SK-N-SH (cell line): ENCODE results near the gene RB1. TPM values are rescaled to one million over a fixed set of nuclear protein-coding genes. Genes with fewer than 3 reads are reported as not detected.

Experiments used
- CTCF ChIA-PET: fragments of 300-600, 350-600 bp; formaldehyde crosslinking; extraction: SDS; loops from one replicate; lab custom pipeline; 2021; lab: Yijun Ruan, JAX
- POLR2A ChIA-PET: fragments of 350-600 bp; sonication (Branson Sonifier 250); formaldehyde crosslinking; extraction: SDS; loops from one replicate; lab custom pipeline; 2020; ENCODE audit warnings: antibody characterized with exemption, inconsistent platforms; lab: Yijun Ruan, JAX
- DNase-seq: peaks from one replicate; pipeline ENCODE4 v3.0.0; 2012
- H2AFZ ChIP-seq: fragments of 200-600 bp; sonication (generic); 2 replicates; pipeline ENCODE4 v1.8.1; 2016; ENCODE audit warnings: antibody characterized with exemption, mild to moderate bottlenecking, low read depth
- H3F3A ChIP-seq: fragments of 200-600 bp; sonication (generic); replicated peaks from 2 replicates; pipeline ENCODE3; 2016; ENCODE audit warnings: antibody characterized with exemption, mild to moderate bottlenecking; ENCODE audit not compliant: insufficient read depth
- H3K27ac ChIP-seq, 2 experiments: fragments of 200-500 bp in 1 of 2; fragments of 200-600 bp in 1 of 2; sonication (Bioruptor generic) in 1 of 2; sonication (generic), shearing (Covaris generic) in 1 of 2; 2 replicates each; pipeline versions ENCODE4 v1.5.1 to v1.6.1; 2014 to 2016; ENCODE audit warnings: low read depth in 2 of 2, inconsistent platforms in 1 of 2, low read length in 1 of 2, mild to moderate bottlenecking in 1 of 2, mixed read lengths in 1 of 2
- H3K27me3 ChIP-seq: fragments of 200-600 bp; sonication (generic), shearing (Covaris generic); 2 replicates; pipeline ENCODE4 v1.6.1; 2016; ENCODE audit warnings: mixed run types; ENCODE audit not compliant: insufficient read depth
- H3K36me3 ChIP-seq, 2 experiments: fragments of 200-500 bp in 1 of 2; fragments of 200-600 bp in 1 of 2; sonication (Bioruptor generic) in 1 of 2; sonication (generic) in 1 of 2; replicated peaks in 1 of 2; 2 replicates each; pipeline versions ENCODE3 to v1.5.1; 2014 to 2016; ENCODE audit warnings: low read length in 1 of 2, mild to moderate bottlenecking in 1 of 2; ENCODE audit not compliant: insufficient read depth in 2 of 2, control insufficient read depth in 1 of 2
- H3K4me1 ChIP-seq, 2 experiments: fragments of 200-500 bp in 1 of 2; fragments of 200-600 bp in 1 of 2; sonication (Bioruptor generic) in 1 of 2; sonication (generic), shearing (Covaris generic) in 1 of 2; 2 replicates each; pipeline versions ENCODE4 v1.5.1 to v1.6.1; 2014 to 2016; ENCODE audit warnings: low read depth in 1 of 2, low read length in 1 of 2, mixed run types in 1 of 2; ENCODE audit not compliant: insufficient read depth in 2 of 2, control insufficient read depth in 1 of 2
- H3K4me2 ChIP-seq: fragments of 200-600 bp; sonication (generic), shearing (Covaris generic); 2 replicates; pipeline ENCODE4 v1.6.1; 2017; ENCODE audit warnings: mixed run types
- H3K4me3 ChIP-seq, 2 experiments: fragments of 200-500 bp in 1 of 2; fragments of 200-600 bp in 1 of 2; sonication (Bioruptor generic) in 1 of 2; sonication (generic), shearing (Covaris generic) in 1 of 2; 2 replicates each; pipeline versions ENCODE4 v1.5.1 to v1.8.1; 2014 to 2016; ENCODE audit warnings: low read depth in 2 of 2, inconsistent platforms in 1 of 2, low read length in 1 of 2, mild to moderate bottlenecking in 1 of 2, mixed read lengths in 1 of 2, moderate library complexity in 1 of 2
- H3K79me2 ChIP-seq: fragments of 200-600 bp; sonication (generic); 2 replicates; pipeline ENCODE4 v1.8.1; 2017; ENCODE audit warnings: mild to moderate bottlenecking; ENCODE audit not compliant: insufficient read depth
- H3K9ac ChIP-seq: fragments of 200-600 bp; sonication (generic); 2 replicates; pipeline ENCODE4 v1.6.1; 2017; ENCODE audit warnings: mixed run types
- H3K9me2 ChIP-seq: fragments of 200-600 bp; sonication (generic); 2 replicates; pipeline ENCODE4 v1.6.1; 2017; ENCODE audit warnings: mixed run types
- H3K9me3 ChIP-seq: fragments of 200-600 bp; sonication (generic); 2 replicates; pipeline ENCODE4 v1.6.1; 2017; ENCODE audit warnings: mixed run types, mild to moderate bottlenecking, moderate library complexity
- H4K20me1 ChIP-seq: fragments of 200-600 bp; sonication (generic); 2 replicates; pipeline ENCODE4 v1.6.1; 2017; ENCODE audit warnings: mild to moderate bottlenecking, mixed run types; ENCODE audit not compliant: insufficient read depth
- CHD2 ChIP-seq: fragments of 150-350 bp; IDR thresholded peaks from 2 replicates; pipeline ENCODE4 v1.6.1; 2018; ENCODE audit warnings: low read length; ENCODE audit not compliant: partially characterized antibody
- CTCF ChIP-seq: fragments of 200-600 bp; sonication (generic); IDR thresholded peaks from 2 replicates; pipeline ENCODE4 v1.6.1; 2017; ENCODE audit warnings: antibody characterized with exemption, mild to moderate bottlenecking, moderate library complexity
- EP300 ChIP-seq, 2 experiments: IDR thresholded peaks; 2 replicates each; pipeline versions ENCODE4 v1.4.0 to v1.6.1; 2012; ENCODE audit warnings: borderline replicate concordance in 1 of 2, low read depth in 1 of 2, low read length in 1 of 2
- EZH2phosphoT487 ChIP-seq: fragments of 200-600 bp; sonication (generic); IDR thresholded peaks from 2 replicates; pipeline ENCODE4 v1.6.1; 2017; ENCODE audit warnings: low read depth, mixed run types, mild to moderate bottlenecking, antibody characterized with exemption, moderate library complexity, borderline replicate concordance
- FOXJ3 ChIP-seq: sonication (generic); formaldehyde crosslinking; IDR thresholded peaks from 2 replicates; pipeline ENCODE4 v1.5.1; 2020; ENCODE audit warnings: mild to moderate bottlenecking, missing genetic modification reagents
- FOXM1 ChIP-seq: IDR thresholded peaks from 2 replicates; pipeline ENCODE4 v1.4.0; 2012; ENCODE audit warnings: low read depth, mild to moderate bottlenecking
- JUND ChIP-seq: IDR thresholded peaks from 2 replicates; pipeline ENCODE4 v1.4.0; 2012
- MXI1 ChIP-seq: IDR thresholded peaks from 2 replicates; pipeline ENCODE4 v1.6.1; 2012; ENCODE audit warnings: mild to moderate bottlenecking, low read depth, low read length, improper control_type of control experiment
- NFIC ChIP-seq: IDR thresholded peaks from 2 replicates; pipeline ENCODE4 v1.4.0; 2012; ENCODE audit warnings: borderline replicate concordance
- NRF1 ChIP-seq: IDR thresholded peaks from 2 replicates; pipeline ENCODE4 v1.6.1; 2012; ENCODE audit warnings: low read depth, mild to moderate bottlenecking, low read length
- PBX3 ChIP-seq: IDR thresholded peaks from 2 replicates; pipeline ENCODE4; 2012
- POLR2AphosphoS5 ChIP-seq: IDR thresholded peaks from 2 replicates; pipeline ENCODE4 v1.6.1; 2012; ENCODE audit warnings: low read depth, low read length
- RAD21 ChIP-seq: IDR thresholded peaks from 2 replicates; pipeline ENCODE4 v1.6.1; 2012; ENCODE audit warnings: mild to moderate bottlenecking, low read length
- SIN3A ChIP-seq: IDR thresholded peaks from 2 replicates; pipeline ENCODE4 v1.6.1; 2012; ENCODE audit warnings: low read depth, mild to moderate bottlenecking, low read length, moderate library complexity, borderline replicate concordance
- SMC3 ChIP-seq: IDR thresholded peaks from 2 replicates; pipeline ENCODE4 v1.6.1; 2012; ENCODE audit warnings: low read depth, low read length, improper control_type of control experiment
- TAF1 ChIP-seq: IDR thresholded peaks from 2 replicates; pipeline ENCODE4 v1.6.1; 2012; ENCODE audit warnings: low read depth, mild to moderate bottlenecking, low read length, moderate library complexity, borderline replicate concordance
- TCF12 ChIP-seq: IDR thresholded peaks from 2 replicates; pipeline ENCODE4 v1.4.0; 2012
- USF1 ChIP-seq: IDR thresholded peaks from 2 replicates; pipeline ENCODE4 v1.4.0; 2012; ENCODE audit warnings: low read depth, borderline replicate concordance
- ZBTB33 ChIP-seq: IDR thresholded peaks from 2 replicates; pipeline ENCODE4 v1.4.0; 2012; ENCODE audit warnings: low read depth, borderline replicate concordance
- WGBS: methylation state at CpG from one replicate; pipeline ENCODE4 v1.1.6; 2017; ENCODE audit warnings: low lambda C conversion rate; 5-methylcytosine and 5-hydroxymethylcytosine counted together
- polyA plus RNA-seq, 3 experiments: library from polyadenylated mRNA; depleted of rRNA; stranded (reverse); fragments of >200 nt; gene quantifications; 2 replicates each; pipeline ENCODE4 v1.2.3, GENCODE V29; 2012

RB1 gene
- polyA plus RNA-seq, 1 of the 3 experiments (the other 2 are of a cell fraction), result 11.5 TPM

- H4K20me1 ChIP-seq, result no peaks in the 10 kb centered on the region
- no peak overlapping the region for H3K4me2 ChIP-seq
- no peaks in the 10 kb centered on the region for H3K9me2 ChIP-seq
- DNase-seq, result no peak
- no peak overlapping the region for H3K27ac ChIP-seq
- TF ChIP-seq EP300 (IDR thresholded peaks at IDR 0.05; ENCODE audit: borderline replicate concordance in 1 of 2, low read depth in 1 of 2, low read length in 1 of 2) (no peak), TCF12 (no peak), POLR2AphosphoS5 (no peak), FOXM1 (no peak), NFIC (no peak), CTCF (no peak), SMC3 (no peak), EZH2phosphoT487 (no peak), JUND (no peak), PBX3 (no peak), TAF1 (no peak), NRF1 (no peak), USF1 (no peak), FOXJ3 (CRISPR knock-in tag) (no peak)
- TF ChIP-seq, all 33 proteins: peak for 0
- H3K36me3 ChIP-seq, result peaks cover 77 to 85% of the 10 kb centered on the region in 2 experiments
- ChIA-PET POLR2A (no interaction called here), CTCF (no interaction called here)
- no peaks in the 10 kb centered on the region for H3F3A ChIP-seq
- H3K9ac ChIP-seq, result no peak overlapping the region
- H3K79me2 ChIP-seq, result no peaks in the 10 kb centered on the region
- H3K4me3 ChIP-seq, result no peak overlapping the region
- 95% methylated on average over 4 of the region's 4 CpGs for WGBS
- H2AFZ ChIP-seq, result no peak overlapping the region
- no peaks in the 10 kb centered on the region for H3K9me3 ChIP-seq
- no peaks in the 10 kb centered on the region for H3K4me1 ChIP-seq
- no peaks in the 10 kb centered on the region for H3K27me3 ChIP-seq
These were observed 42.6 kb upstream of the RB1 start for GRCh38 chr13:48260970-48261369.

GRCh38 chr13:48263196-48263595 is 40.4 kb upstream of the RB1 start:
- H3K4me3 ChIP-seq, result no peak overlapping the region
- H3K36me3 ChIP-seq, result peaks cover 55 to 63% of the 10 kb centered on the region in 2 experiments
- DNase-seq, result no peak
- no peak overlapping the region for H2AFZ ChIP-seq
- WGBS, result 100% methylated on average over 1 of the region's 1 CpG
- no peaks in the 10 kb centered on the region for H3K27me3 ChIP-seq
- H3K79me2 ChIP-seq, result no peaks in the 10 kb centered on the region
- H3K9me3 ChIP-seq, result no peaks in the 10 kb centered on the region
- no peak overlapping the region for H3K27ac ChIP-seq
- peaks cover 0 to 8% of the 10 kb centered on the region in 2 experiments; a peak in 1 of 4 replicates for H3K4me1 ChIP-seq
- H4K20me1 ChIP-seq, result no peaks in the 10 kb centered on the region
- no peak overlapping the region for H3K4me2 ChIP-seq
- H3K9ac ChIP-seq, result no peak overlapping the region
- H3F3A ChIP-seq, result peaks cover 6% of the 10 kb centered on the region
- no peaks in the 10 kb centered on the region for H3K9me2 ChIP-seq
- ChIA-PET CTCF (no interaction called here), POLR2A (no interaction called here)
- no peak for TF ChIP-seq FOXM1
- TF ChIP-seq MXI1, result no peak
- no peak for TF ChIP-seq USF1
- TF ChIP-seq NFIC, result no peak
- TF ChIP-seq SIN3A, result no peak
- no peak for TF ChIP-seq CTCF
- no peak for TF ChIP-seq ZBTB33
- no peak for TF ChIP-seq CHD2
- TF ChIP-seq EZH2phosphoT487, result no peak
- no peak for TF ChIP-seq RAD21
